Cardiac muscle cell (in vitro differentiated cells and primary cell): Measurements from ENCODE around the gene SLC35A4. TPM values are rescaled to one million over a fixed set of nuclear protein-coding genes. Genes with fewer than 3 reads are reported as not detected.

Source experiments
- DNase-seq, 2 donors: peaks; one replicate each; pipeline versions ENCODE4 v3.0.0 to v3.0.0-alpha.2; 2010 to 2017; ENCODE audit warnings: low read depth in 1 of 2, low spot score in 1 of 2
- H3K27ac ChIP-seq: fragments of 200-600 bp; sonication (generic); 2 replicates; pipeline ENCODE4 v1.5.1; 2016
- H3K27me3 ChIP-seq: fragments of 200-600 bp; sonication (generic); 2 replicates; pipeline ENCODE4 v1.6.0; 2016; ENCODE audit warnings: control low read depth
- H3K36me3 ChIP-seq: fragments of 200-600 bp; sonication (generic); 2 replicates; pipeline ENCODE4 v1.5.1; 2016; ENCODE audit warnings: control low read depth
- H3K4me1 ChIP-seq: fragments of 200-600 bp; sonication (generic); 2 replicates; pipeline ENCODE4 v1.8.1; 2017; ENCODE audit warnings: low read depth, mild to moderate bottlenecking, mixed run types
- H3K4me3 ChIP-seq: fragments of 200-600 bp; sonication (generic); 2 replicates; pipeline ENCODE4 v1.5.1; 2016; ENCODE audit warnings: mild to moderate bottlenecking
- H3K9me3 ChIP-seq: fragments of 200-600 bp; sonication (generic); 2 replicates; pipeline ENCODE4 v1.5.1; 2017; ENCODE audit warnings: low read depth, mild to moderate bottlenecking, control low read depth
- polyA plus RNA-seq: library from polyadenylated mRNA; unstranded; fragments of >200 nt; fragmentation: Nextera tagmentation; extraction: Ambion mirVana; gene quantifications from 2 replicates; pipeline ENCODE4 v1.2.1, GENCODE V29; 2016
- total RNA-seq: library from RNA; depleted of rRNA; stranded (reverse); fragments of >200 nt; gene quantifications from 2 replicates; pipeline ENCODE4 v1.2.3, GENCODE V29; 2016
- TF ChIP-seq, protein P1 (sequence below): IDR thresholded peaks from 2 replicates; pipeline ENCODE4 v1.5.1; 2012; ENCODE audit warnings: low read depth, mild to moderate bottlenecking, low read length

SLC35A4 gene
- total and polyA plus RNA-seq, 2 experiments from 2014 or later: 32.3 to 80.7 TPM

- no peaks in the 10 kb centered on the region for H3K27me3 ChIP-seq
These were observed 2.0 kb downstream of the SLC35A4 start for GRCh38 chr5:140566665-140567064.

DNA sequence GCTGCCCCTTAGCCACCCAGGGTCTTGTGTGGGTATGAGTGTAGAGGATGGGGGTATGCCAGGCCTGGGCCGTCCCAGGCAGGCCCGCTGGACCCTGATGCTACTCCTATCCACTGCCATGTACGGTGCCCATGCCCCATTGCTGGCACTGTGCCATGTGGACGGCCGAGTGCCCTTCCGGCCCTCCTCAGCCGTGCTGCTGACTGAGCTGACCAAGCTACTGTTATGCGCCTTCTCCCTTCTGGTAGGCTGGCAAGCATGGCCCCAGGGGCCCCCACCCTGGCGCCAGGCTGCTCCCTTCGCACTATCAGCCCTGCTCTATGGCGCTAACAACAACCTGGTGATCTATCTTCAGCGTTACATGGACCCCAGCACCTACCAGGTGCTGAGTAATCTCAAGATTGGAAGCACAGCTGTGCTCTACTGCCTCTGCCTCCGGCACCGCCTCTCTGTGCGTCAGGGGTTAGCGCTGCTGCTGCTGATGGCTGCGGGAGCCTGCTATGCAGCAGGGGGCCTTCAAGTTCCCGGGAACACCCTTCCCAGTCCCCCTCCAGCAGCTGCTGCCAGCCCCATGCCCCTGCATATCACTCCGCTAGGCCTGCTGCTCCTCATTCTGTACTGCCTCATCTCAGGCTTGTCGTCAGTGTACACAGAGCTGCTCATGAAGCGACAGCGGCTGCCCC, 2.6 kb downstream of the SLC35A4 start:
- no peak for DNase-seq
- peaks cover under 1% of the 10 kb centered on the region for H3K36me3 ChIP-seq
- H3K4me3 ChIP-seq: no peak overlapping the region
- no peaks in the 10 kb centered on the region for H3K9me3 ChIP-seq
- peak overlapping the region; percentile 34 for H3K27ac ChIP-seq
- H3K4me1 ChIP-seq: peaks cover 14% of the 10 kb centered on the region
- no peaks in the 10 kb centered on the region for H3K27me3 ChIP-seq
- TF ChIP-seq, protein P1, sequence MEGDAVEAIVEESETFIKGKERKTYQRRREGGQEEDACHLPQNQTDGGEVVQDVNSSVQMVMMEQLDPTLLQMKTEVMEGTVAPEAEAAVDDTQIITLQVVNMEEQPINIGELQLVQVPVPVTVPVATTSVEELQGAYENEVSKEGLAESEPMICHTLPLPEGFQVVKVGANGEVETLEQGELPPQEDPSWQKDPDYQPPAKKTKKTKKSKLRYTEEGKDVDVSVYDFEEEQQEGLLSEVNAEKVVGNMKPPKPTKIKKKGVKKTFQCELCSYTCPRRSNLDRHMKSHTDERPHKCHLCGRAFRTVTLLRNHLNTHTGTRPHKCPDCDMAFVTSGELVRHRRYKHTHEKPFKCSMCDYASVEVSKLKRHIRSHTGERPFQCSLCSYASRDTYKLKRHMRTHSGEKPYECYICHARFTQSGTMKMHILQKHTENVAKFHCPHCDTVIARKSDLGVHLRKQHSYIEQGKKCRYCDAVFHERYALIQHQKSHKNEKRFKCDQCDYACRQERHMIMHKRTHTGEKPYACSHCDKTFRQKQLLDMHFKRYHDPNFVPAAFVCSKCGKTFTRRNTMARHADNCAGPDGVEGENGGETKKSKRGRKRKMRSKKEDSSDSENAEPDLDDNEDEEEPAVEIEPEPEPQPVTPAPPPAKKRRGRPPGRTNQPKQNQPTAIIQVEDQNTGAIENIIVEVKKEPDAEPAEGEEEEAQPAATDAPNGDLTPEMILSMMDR: no peak

More at GRCh38 chr5:140566665-140567064, 2.0 kb downstream of the SLC35A4 start:
- Histone ChIP-seq H3K27ac (no peak overlapping the region), H3K4me3 (no peak overlapping the region), H3K36me3 (peaks cover 4% of the 10 kb centered on the region), H3K9me3 (no peaks in the 10 kb centered on the region), H3K4me1 (peaks cover 14% of the 10 kb centered on the region)
- DNase-seq: no peak
- TF ChIP-seq, protein P1: no peak

- H3K4me3 ChIP-seq: no peak overlapping the region
- H3K36me3 ChIP-seq: no peaks in the 10 kb centered on the region
- no peaks in the 10 kb centered on the region for H3K27me3 ChIP-seq
- DNase-seq: no peak
- H3K4me1 ChIP-seq: peaks cover 14% of the 10 kb centered on the region
- H3K27ac ChIP-seq: peak overlapping the region; percentile 34
- TF ChIP-seq, protein P1: no peak
- no peaks in the 10 kb centered on the region for H3K9me3 ChIP-seq
These were observed 3.2 kb downstream of the SLC35A4 start for GRCh38 chr5:140567871-140568270.

DNA sequence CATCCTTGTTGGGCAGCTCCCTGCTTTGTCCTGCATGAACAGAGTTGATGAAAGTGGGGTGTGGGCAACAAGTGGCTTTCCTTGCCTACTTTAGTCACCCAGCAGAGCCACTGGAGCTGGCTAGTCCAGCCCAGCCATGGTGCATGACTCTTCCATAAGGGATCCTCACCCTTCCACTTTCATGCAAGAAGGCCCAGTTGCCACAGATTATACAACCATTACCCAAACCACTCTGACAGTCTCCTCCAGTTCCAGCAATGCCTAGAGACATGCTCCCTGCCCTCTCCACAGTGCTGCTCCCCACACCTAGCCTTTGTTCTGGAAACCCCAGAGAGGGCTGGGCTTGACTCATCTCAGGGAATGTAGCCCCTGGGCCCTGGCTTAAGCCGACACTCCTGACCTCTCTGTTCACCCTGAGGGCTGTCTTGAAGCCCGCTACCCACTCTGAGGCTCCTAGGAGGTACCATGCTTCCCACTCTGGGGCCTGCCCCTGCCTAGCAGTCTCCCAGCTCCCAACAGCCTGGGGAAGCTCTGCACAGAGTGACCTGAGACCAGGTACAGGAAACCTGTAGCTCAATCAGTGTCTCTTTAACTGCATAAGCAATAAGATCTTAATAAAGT, 3.9 kb downstream of the SLC35A4 start:
- H3K4me1 ChIP-seq: peaks cover 9% of the 10 kb centered on the region
- H3K36me3 ChIP-seq: no peaks in the 10 kb centered on the region
- no peaks in the 10 kb centered on the region for H3K9me3 ChIP-seq

GRCh38 chr5:140569197-140569596, 4.6 kb downstream of the SLC35A4 start:
- H3K36me3 ChIP-seq: no peaks in the 10 kb centered on the region
- H3K9me3 ChIP-seq: no peaks in the 10 kb centered on the region
- peaks cover 6% of the 10 kb centered on the region for H3K4me1 ChIP-seq
- H3K27me3 ChIP-seq: no peaks in the 10 kb centered on the region
- TF ChIP-seq, protein P1: no peak
- H3K27ac ChIP-seq: no peak overlapping the region
- no peak for DNase-seq
- no peak overlapping the region for H3K4me3 ChIP-seq

More for the DNA sequence above, 3.9 kb downstream of the SLC35A4 start:
- Histone ChIP-seq H3K4me3 (no peak overlapping the region), H3K27me3 (no peaks in the 10 kb centered on the region), H3K27ac (no peak overlapping the region)
- TF ChIP-seq, protein P1: no peak
- no peak for DNase-seq
